ENCODE results near the gene FLRT3. TPM values are rescaled to one million over a fixed set of nuclear protein-coding genes. Genes with fewer than 3 reads are reported as not detected.

FLRT3 gene
- total RNA-seq, 1 donor from 2014 or later: 41.8 TPM

- no peak overlapping the region for H3K27ac ChIP-seq
- Mint-ChIP-seq H3K27me3 (ENCODE audit: insufficient read depth, low read depth) (peaks cover 2% of the 10 kb centered on the region), H3K9me3 (peaks cover 4% of the 10 kb centered on the region), H3K4me3 (no peak overlapping the region), H3K36me3 (no peaks in the 10 kb centered on the region), H3K27ac (no peak overlapping the region), H3K4me1 (peaks cover 18% of the 10 kb centered on the region)
- TF ChIP-seq EZH2 (IDR thresholded peaks at IDR 0.05) (no peak), EZH2phosphoT487 (IDR thresholded peaks at IDR 0.05) (no peak)
- H3K4me1 ChIP-seq: no peaks in the 10 kb centered on the region
- no peaks in the 10 kb centered on the region for H3K79me2 ChIP-seq (ENCODE audit: low read depth)
- no peak overlapping the region for H2AFZ ChIP-seq (replicated peaks)
- no peak for DNase-seq (ENCODE audit: low spot score)
- H3K4me3 ChIP-seq: no peak overlapping the region
- no peaks in the 10 kb centered on the region for H3K36me3 ChIP-seq
- H3K9ac ChIP-seq: no peak overlapping the region
- no peaks in the 10 kb centered on the region for H3K27me3 ChIP-seq
- H3F3A ChIP-seq (ENCODE audit: low read depth): no peaks in the 10 kb centered on the region
- no peaks in the 10 kb centered on the region for H4K20me1 ChIP-seq (ENCODE audit: low read depth)
- H3K9me3 ChIP-seq (ENCODE audit: low read depth): no peaks in the 10 kb centered on the region
- no peak overlapping the region for H3K4me2 ChIP-seq
Observed at GRCh38 chr20:14303651-14304050, 33.8 kb downstream of the FLRT3 start.

- Histone ChIP-seq H3K4me2 (no peak overlapping the region), H3K79me2 (ENCODE audit: low read depth) (no peaks in the 10 kb centered on the region), H3K36me3 (no peaks in the 10 kb centered on the region), H3F3A (ENCODE audit: low read depth) (no peaks in the 10 kb centered on the region), H4K20me1 (ENCODE audit: low read depth) (no peaks in the 10 kb centered on the region), H3K4me1 (no peaks in the 10 kb centered on the region), H2AFZ (replicated peaks) (no peak overlapping the region), H3K9me3 (ENCODE audit: low read depth) (no peaks in the 10 kb centered on the region), H3K9ac (no peak overlapping the region), H3K27ac (no peak overlapping the region), H3K4me3 (no peak overlapping the region), H3K27me3 (no peaks in the 10 kb centered on the region)
- peaks cover 4% of the 10 kb centered on the region for H3K9me3 Mint-ChIP-seq
- H3K27ac Mint-ChIP-seq: no peak overlapping the region
- H3K27me3 Mint-ChIP-seq (ENCODE audit: insufficient read depth, low read depth): peaks cover 2% of the 10 kb centered on the region
- H3K36me3 Mint-ChIP-seq: no peaks in the 10 kb centered on the region
- TF ChIP-seq EZH2 (IDR thresholded peaks at IDR 0.05): no peak
- no peak for TF ChIP-seq CTCF (IDR thresholded peaks at IDR 0.05)
- no peak for TF ChIP-seq EZH2phosphoT487 (IDR thresholded peaks at IDR 0.05)
- peaks cover 18% of the 10 kb centered on the region for H3K4me1 Mint-ChIP-seq
- no peak for DNase-seq (ENCODE audit: low spot score)
- H3K4me3 Mint-ChIP-seq: no peak overlapping the region
Observed at GRCh38 chr20:14303106-14303505, 34.3 kb downstream of the FLRT3 start.

- Mint-ChIP-seq H3K27ac (no peak overlapping the region), H3K4me3 (no peak overlapping the region), H3K36me3 (no peaks in the 10 kb centered on the region), H3K9me3 (peaks cover 4% of the 10 kb centered on the region), H3K4me1 (peaks cover 21% of the 10 kb centered on the region), H3K27me3 (ENCODE audit: insufficient read depth, low read depth) (no peaks in the 10 kb centered on the region)
- H3K9ac ChIP-seq: no peak overlapping the region
- no peaks in the 10 kb centered on the region for H3K36me3 ChIP-seq
- H3K27ac ChIP-seq: no peak overlapping the region
- H3K27me3 ChIP-seq: no peaks in the 10 kb centered on the region
- no peaks in the 10 kb centered on the region for H3K79me2 ChIP-seq (ENCODE audit: low read depth)
- no peak overlapping the region for H3K4me3 ChIP-seq
- no peak overlapping the region for H2AFZ ChIP-seq (replicated peaks)
- H3F3A ChIP-seq (ENCODE audit: low read depth): no peaks in the 10 kb centered on the region
- no peak overlapping the region for H3K4me2 ChIP-seq
- H4K20me1 ChIP-seq (ENCODE audit: low read depth): no peaks in the 10 kb centered on the region
- no peaks in the 10 kb centered on the region for H3K4me1 ChIP-seq
- no peaks in the 10 kb centered on the region for H3K9me3 ChIP-seq (ENCODE audit: low read depth)
- DNase-seq (ENCODE audit: low spot score): no peak
- TF ChIP-seq EZH2phosphoT487 (IDR thresholded peaks at IDR 0.05) (no peak), EZH2 (IDR thresholded peaks at IDR 0.05) (no peak)
Observed at GRCh38 chr20:14299831-14300230, 37.6 kb downstream of the FLRT3 start.

- Mint-ChIP-seq H3K27me3 (ENCODE audit: insufficient read depth, low read depth) (no peaks in the 10 kb centered on the region), H3K27ac (no peak overlapping the region), H3K36me3 (no peaks in the 10 kb centered on the region), H3K9me3 (peaks cover 2% of the 10 kb centered on the region), H3K4me1 (peaks cover 3% of the 10 kb centered on the region), H3K4me3 (no peak overlapping the region)
- Histone ChIP-seq H3F3A (ENCODE audit: low read depth) (no peaks in the 10 kb centered on the region), H3K9me3 (ENCODE audit: low read depth) (no peaks in the 10 kb centered on the region), H3K27me3 (no peaks in the 10 kb centered on the region), H3K79me2 (ENCODE audit: low read depth) (no peaks in the 10 kb centered on the region), H4K20me1 (ENCODE audit: low read depth) (no peaks in the 10 kb centered on the region), H3K4me2 (no peak overlapping the region), H3K9ac (no peak overlapping the region), H3K36me3 (no peaks in the 10 kb centered on the region), H3K4me1 (no peaks in the 10 kb centered on the region), H3K4me3 (no peak overlapping the region), H2AFZ (replicated peaks) (no peak overlapping the region), H3K27ac (no peak overlapping the region)
- TF ChIP-seq EZH2phosphoT487 (IDR thresholded peaks at IDR 0.05) (no peak), CTCF (IDR thresholded peaks at IDR 0.05) (no peak), EZH2 (IDR thresholded peaks at IDR 0.05) (no peak)
- DNase-seq (ENCODE audit: low spot score): no peak
Observed at GRCh38 chr20:14295770-14296309, 41.6 kb downstream of the FLRT3 start.
